ENCODE results near the gene NR4A1. TPM values are rescaled to one million over a fixed set of nuclear protein-coding genes. Genes with fewer than 3 reads are reported as not detected.
"Not testable (repeated sequence)": the region's sequence is repeated elsewhere in the genome, so short reads cannot be mapped to it uniquely, and the experiment has no call there.

Gene NR4A1
- total RNA-seq, 1 donor from 2014 or later, result 688 TPM

- no peak for DNase-seq (ENCODE audit: low spot score)
- intact Hi-C loops (cut with DNase I), result loop anchor here (10.0 kb wide), 1 partner anchor 251 kb away; no protein-coding TSS in a partner anchor
- no peak for ATAC-seq
Measured at GRCh38 chr12:52085682-52086180, 34.5 kb downstream of the NR4A1 start.

DNA sequence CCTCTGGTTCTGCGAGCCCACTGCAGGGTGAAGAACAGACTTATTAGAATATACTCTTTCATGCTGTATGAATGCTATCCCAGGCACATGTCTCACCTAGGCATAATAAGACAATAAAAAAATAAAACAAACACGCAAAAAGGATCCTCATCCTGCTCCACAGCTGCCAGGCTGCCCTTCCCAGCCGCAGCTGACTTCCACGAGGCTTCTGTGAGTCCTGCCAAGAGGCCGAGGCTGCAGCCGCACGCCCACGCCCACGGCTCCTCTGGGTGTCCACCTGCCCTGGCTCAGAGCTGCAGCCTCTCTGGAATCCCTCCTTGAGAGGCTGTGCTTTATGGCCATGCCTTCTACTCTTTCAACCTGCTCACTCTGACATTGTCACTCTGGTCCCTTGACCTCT, 35.1 kb downstream of the NR4A1 start:
- intact Hi-C loops (cut with DNase I), result loop anchor here (10.0 kb wide), 1 partner anchor 252 kb away; no protein-coding TSS in a partner anchor
- ATAC-seq, result no peak
- DNase-seq (ENCODE audit: low spot score), result no peak

DNA sequence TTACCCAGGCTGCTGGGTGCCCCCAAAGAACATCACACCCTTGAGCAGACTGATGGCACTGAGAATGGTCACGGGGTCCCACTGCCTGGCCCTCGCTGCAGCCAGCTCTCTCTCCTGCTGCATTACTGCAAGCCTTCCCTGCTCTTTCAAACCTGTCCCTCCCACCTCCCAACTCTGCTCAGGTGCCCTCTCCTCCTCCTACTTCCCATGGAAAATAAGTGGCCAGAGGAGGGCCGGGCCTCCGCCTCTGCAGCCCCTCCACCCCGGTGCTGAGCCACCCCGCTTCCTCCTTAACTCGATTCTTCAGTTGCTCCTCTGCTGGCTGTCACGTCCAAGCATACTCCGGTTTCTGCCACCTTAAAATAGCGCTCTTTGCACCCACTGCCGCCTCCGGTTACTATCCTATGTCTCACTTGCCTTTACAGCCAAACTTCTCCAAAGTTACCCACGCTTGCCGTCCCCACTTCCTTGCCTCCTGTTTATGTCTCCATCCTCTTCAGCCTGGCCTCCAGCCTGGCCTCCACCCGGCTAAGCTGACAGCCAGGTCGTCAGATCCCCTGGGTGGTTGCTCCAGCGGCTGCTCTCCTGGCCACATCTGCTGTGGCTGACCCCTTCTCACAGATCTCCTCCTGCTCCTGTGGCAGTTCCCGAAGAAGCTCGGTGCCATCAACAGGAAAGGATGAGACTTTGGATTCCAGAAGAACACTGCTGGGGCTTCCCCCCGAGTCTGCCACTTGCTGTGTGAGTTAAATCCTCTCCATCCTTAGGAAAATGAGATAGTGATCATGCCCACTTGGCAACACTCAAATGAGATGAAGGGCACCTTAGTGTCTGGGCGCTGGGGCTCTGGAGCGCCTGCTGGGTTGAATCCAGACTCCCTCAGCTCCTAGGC, 35.9 kb downstream of the NR4A1 start:
- intact Hi-C loops (cut with DNase I), result loop anchor here (10.0 kb wide), 1 partner anchor 252 kb away; no protein-coding TSS in a partner anchor
- no peak for DNase-seq (ENCODE audit: low spot score)
- no peak for ATAC-seq

DNA sequence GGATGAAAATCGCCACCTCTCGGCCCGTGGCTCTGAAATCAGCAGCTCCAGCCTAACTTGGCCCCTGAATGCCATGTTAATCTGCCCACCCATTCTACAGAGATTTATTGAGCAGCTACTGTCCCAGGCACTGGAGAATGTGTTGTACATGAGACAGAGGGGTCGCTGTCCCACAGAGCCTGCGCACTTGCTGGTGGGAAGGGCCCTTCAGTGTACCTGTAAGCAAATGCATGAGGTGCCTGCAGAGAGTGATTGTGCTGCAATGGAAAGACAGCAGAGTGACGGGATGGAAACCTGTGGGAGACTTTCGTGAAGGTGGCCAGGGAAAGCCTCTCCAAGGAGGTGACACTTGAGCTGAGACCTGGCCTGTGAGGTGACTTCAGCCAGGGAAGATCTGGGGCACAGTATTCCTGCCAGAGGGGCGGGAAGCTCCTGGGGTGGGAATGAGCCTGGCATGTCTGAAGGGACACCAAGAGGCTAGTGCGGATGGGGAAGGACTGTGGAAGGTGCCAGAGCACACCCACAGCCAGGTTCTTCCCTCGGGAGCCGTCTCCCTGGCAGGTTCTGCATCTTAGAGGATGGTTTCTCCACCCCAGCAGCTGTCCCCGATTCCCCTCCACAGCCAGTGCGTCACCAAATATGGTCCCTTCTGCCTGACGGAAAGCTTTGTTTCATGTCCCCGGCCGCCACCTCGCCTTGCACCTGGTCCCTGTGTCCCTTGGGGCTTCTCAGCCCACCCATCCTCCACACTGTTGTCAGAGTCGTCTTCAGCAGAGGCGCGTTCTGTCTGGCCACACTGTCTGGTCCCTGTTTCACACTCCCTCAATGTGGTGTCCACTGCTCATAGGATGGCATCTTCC, 36.9 kb downstream of the NR4A1 start:
- ATAC-seq (no peak), DNase-seq (ENCODE audit: low spot score) (no peak)
- intact Hi-C loops (cut with DNase I), result loop anchor here (10.0 kb wide), 1 partner anchor 253 kb away; no protein-coding TSS in a partner anchor

- DNase-seq (ENCODE audit: low spot score) (no peak), ATAC-seq (no peak)
- intact Hi-C loops (cut with DNase I), result loop anchor here (10.0 kb wide), 1 partner anchor 255 kb away; no protein-coding TSS in a partner anchor
Measured at GRCh38 chr12:52089491-52089890, 38.2 kb downstream of the NR4A1 start.

- DNase-seq (ENCODE audit: low spot score) (no peak), ATAC-seq (no peak)
- intact Hi-C loops (cut with DNase I), result no loop called here
Measured at GRCh38 chr12:52090291-52090690, 39.0 kb downstream of the NR4A1 start.

DNA sequence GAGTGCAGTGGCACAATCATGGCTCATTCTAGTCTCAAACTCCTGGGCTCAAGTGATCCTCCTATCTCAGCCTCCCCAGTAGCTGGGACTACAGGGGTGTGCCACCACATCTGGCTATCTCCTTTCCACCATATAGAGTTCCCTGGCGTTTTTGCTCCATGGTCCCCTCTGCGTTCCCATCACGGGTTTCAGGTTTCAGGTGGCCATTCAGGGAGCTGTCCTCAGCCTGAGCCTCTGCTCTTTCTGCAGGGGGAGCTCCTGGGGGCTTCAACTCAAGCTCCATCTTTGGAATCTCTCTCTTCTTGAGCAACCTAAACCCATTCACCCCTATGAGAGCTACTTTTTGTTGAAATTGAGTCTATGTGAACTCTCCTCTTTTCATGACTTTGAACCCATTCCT, 39.8 kb downstream of the NR4A1 start:
- intact Hi-C loops (cut with DNase I), result no loop called here
- DNase-seq (ENCODE audit: low spot score) (no peak), ATAC-seq (no peak)

GRCh38 chr12:52091869-52092268, 40.6 kb downstream of the NR4A1 start:
- intact Hi-C loops (cut with DNase I), result no loop called here
- DNase-seq (ENCODE audit: low spot score) (no peak), ATAC-seq (no peak)

- DNase-seq (ENCODE audit: low spot score), result no peak
- no peak for ATAC-seq
- intact Hi-C loops (cut with DNase I), result no loop called here
Measured at GRCh38 chr12:52093346-52093745, 42.1 kb downstream of the NR4A1 start.

DNA sequence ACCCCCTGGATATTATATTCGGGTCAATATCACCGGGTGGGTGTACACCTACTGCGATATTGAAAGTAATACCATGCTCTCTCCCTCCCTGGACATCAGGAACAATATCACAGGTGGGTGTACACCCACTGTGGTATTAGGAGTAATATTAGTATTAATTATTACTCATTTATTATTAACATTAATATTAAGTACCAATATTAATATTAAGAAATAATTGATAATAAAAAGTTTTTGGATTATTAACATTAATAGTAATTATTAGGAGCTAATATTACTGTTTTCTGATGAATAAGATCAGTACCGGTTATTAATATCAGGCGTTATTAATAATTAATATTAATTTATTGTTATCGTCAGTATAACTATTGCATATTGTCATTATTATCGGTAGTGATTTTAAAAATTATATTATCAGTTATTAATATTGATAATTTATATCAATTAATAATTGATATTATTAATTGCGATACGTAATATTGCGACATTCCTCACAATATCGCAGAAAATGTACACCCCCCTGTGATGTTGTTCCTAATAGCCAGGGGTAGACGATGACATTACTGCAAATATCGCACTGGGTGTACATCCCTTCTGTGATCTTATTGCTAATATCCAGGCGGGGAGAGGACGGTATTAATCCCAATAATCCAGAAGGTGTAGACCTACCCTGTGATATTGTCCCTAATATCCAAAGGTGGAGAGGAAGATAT, 45.2 kb downstream of the NR4A1 start:
- no peak for ATAC-seq
- intact Hi-C loops (cut with DNase I), result no loop called here
- no peak for DNase-seq (ENCODE audit: low spot score)

DNA sequence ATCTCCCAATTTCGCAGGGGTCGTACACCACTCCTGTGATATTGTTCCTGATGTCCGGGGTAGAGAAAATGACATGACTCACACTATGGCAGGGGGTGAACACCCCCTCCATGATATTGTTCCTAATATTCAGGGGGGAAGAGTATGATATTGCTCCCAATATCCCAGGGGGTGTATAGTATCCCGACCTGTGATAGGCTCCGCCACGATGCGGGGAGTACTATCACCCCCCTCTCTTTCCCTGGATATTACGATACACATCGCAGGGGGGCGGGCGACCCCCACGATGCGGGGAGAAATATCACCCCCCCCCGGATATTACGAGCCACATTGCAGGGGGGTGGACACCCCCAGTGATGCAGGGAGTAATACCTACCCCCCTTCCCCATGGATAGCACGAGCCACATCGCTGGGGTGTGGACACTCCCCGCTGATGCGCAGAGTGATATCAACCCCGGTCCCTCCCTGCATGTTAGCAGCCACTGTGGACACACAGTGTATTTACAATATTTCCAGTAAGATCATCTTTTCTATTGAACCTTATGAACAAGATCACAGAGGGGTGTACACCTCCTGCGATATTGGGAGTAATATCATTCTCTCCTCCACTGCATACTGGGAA, 45.9 kb downstream of the NR4A1 start:
- ATAC-seq (no peak), DNase-seq (ENCODE audit: low spot score) (no peak)
- intact Hi-C loops (cut with DNase I), result no loop called here

DNA sequence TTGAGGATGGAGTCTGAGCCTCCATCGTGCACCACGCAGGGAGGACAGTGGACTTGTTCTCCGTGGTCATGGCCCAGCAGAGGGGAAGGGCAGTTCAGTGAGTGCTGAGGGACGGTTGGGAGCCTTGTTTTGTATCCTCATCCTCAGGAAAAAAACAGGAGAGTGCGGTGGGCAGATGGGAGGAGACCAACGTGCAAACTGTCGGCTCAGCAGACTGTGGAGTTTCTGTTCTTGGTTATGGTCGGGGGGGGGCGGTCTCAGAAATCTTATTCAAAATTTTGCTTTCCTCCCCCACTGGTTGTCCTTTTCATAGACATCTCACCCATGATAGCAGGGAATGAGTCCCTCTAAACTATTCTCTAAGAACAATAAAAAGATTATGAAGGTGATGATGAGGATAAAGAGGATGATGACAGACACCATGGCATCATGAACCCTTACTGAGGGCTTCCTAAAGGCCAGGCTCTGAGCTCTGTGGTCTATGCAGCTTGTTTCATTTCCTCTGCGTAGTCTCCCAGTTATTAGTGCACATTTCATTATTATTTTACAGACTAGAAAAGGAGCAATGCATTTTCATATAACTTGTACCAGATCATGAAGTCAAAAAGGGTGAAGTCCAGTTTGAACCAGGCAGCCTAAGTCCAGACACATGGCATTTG, 53.3 kb downstream of the NR4A1 start:
- DNase-seq (ENCODE audit: low spot score); ATAC-seq; intact Hi-C loops (cut with DNase I): not testable (repeated sequence)

Other genes starting within 250 kb of the NR4A1 start
- 4.0 TPM for gene FIGNL2, start 202.7 kb upstream of the NR4A1 start, total RNA-seq
- gene ANKRD33, start 163.3 kb upstream of the NR4A1 start, total RNA-seq, result 0.76 TPM
- gene ACVRL1, start 143.9 kb upstream of the NR4A1 start, total RNA-seq, result 57.6 TPM
- 23.9 TPM for gene ACVR1B, start 99.7 kb upstream of the NR4A1 start, total RNA-seq
- 124 TPM for gene TAMALIN, start 44.5 kb upstream of the NR4A1 start, total RNA-seq
- gene ATG101, start 18.5 kb downstream of the NR4A1 start, total RNA-seq, result 28.2 TPM
- 12.4 TPM for gene SMIM41, start 28.3 kb downstream of the NR4A1 start, total RNA-seq
- gene KRT80, start 140.6 kb downstream of the NR4A1 start, total RNA-seq, result 0.13 TPM
- gene KRT7, start 181.8 kb downstream of the NR4A1 start, total RNA-seq, result 4.0 TPM
- gene KRT86, start 223.2 kb downstream of the NR4A1 start, total RNA-seq, result 0.45 TPM
- not detected for gene KRT81, start 240.1 kb downstream of the NR4A1 start, total RNA-seq